NCI-H226 (cell line): ENCODE measurements around the gene SNED1.

Source experiments
- DNase-seq: peaks from one replicate; pipeline ENCODE4 v3.0.0-alpha.2; 2015

Gene SNED1

GRCh38 chr2:240997856-240998705 lies at the start of gene SNED1:
SNED1 (plus strand) TSS chr2:240998618; CDS start chr2:240998838, 220 bp downstream.
- peak; percentile 57 for DNase-seq

- DNase-seq: no peak
Measured at GRCh38 chr2:240948905-240949790, 49.3 kb upstream of the SNED1 start.

- DNase-seq: no peak
Measured at GRCh38 chr2:240949791-240950705, 48.4 kb upstream of the SNED1 start.

- no peak for DNase-seq
Measured at GRCh38 chr2:240951045-240951594, 47.3 kb upstream of the SNED1 start.

GRCh38 chr2:240952496-240953246 lies 45.7 kb upstream of the SNED1 start:
- DNase-seq: no peak

GRCh38 chr2:240953426-240954410 lies 44.7 kb upstream of the SNED1 start:
- no peak for DNase-seq

- DNase-seq: no peak
Measured at GRCh38 chr2:240954436-240955305, 43.7 kb upstream of the SNED1 start.

GRCh38 chr2:240955306-240956170 lies 42.9 kb upstream of the SNED1 start:
- DNase-seq: no peak

GRCh38 chr2:240956171-240956934 lies 42.1 kb upstream of the SNED1 start:
- no peak for DNase-seq

- no peak for DNase-seq
Measured at GRCh38 chr2:240956935-240957655, 41.3 kb upstream of the SNED1 start.

- no peak for DNase-seq
Measured at GRCh38 chr2:240957656-240958365, 40.6 kb upstream of the SNED1 start.

GRCh38 chr2:240958366-240959213 lies 39.8 kb upstream of the SNED1 start:
- no peak for DNase-seq

- DNase-seq: no peak
Measured at GRCh38 chr2:240959214-240959940, 39.0 kb upstream of the SNED1 start.

- DNase-seq: no peak
Measured at GRCh38 chr2:240959941-240960308, 38.5 kb upstream of the SNED1 start.
